ENCODE results near the gene ATRN. TPM values are rescaled to one million over a fixed set of nuclear protein-coding genes. Genes with fewer than 3 reads are reported as not detected.

Gene ATRN
- total RNA-seq, 4 donors from 2014 or later, result 24.0 to 31.5 (median 26.4) TPM

DNA sequence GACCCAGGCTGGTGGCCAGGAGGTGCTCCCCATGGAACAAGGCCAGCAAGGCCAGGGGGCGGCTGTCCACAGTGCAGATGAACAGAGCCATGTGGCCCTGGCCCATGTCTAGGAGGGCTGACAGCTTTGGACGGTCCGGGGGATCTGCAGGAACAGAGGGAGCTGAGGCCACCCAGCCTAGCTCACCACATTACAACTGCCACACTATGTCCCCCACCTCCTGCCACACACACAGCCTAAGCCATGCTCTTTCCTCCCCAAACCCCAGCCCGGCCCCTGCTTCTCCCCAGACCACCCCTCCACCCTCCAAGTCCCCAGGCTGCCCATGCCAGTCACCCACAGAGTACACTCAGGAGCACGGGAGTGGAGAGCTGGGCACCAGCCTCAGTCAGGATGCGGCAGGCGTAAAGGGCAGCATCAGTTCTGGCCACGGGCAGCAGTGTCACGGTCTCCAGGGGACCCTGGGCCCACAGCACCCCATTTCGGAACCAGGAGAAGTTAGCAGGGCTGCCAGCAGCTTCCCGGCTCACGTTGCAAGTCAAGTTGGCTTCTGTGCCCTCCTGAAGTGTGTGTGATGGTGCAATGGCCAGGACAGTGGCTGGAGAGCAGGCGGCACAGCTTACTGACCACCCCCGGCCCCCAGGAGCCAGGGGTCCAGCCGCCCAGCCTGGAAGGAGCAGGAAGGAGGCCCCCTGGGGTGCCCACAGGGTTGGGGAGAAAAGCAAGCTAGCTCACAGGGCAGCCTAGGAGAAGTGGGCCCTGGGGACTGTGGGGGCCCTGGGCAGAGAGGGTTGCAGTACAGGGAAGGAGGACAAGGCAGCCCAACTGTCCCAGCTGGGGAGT lies 226.1 kb downstream of the ATRN start:
- DNase-seq (ENCODE audit: low spot score in 2 of 2), result no peak
- no peak overlapping the region for H3K27ac ChIP-seq
- no peak overlapping the region for H3K4me3 ChIP-seq
- no peaks in the 10 kb centered on the region for H3K4me1 ChIP-seq
- H3K36me3 ChIP-seq, result no peaks in the 10 kb centered on the region
- H3K9me3 ChIP-seq, result peaks cover 0 to 8% (median 0%) of the 10 kb centered on the region in 4 donors
- 86 to 92% methylated on average over 14 to 15 of the region's 15 CpGs for WGBS, 2 donors
- H3K27me3 ChIP-seq, result no peaks in the 10 kb centered on the region
- TF ChIP-seq POLR2A (IDR thresholded peaks at IDR 0.05) (no peak), EP300 (IDR thresholded peaks at IDR 0.05) (no peak)
- TF ChIP-seq, protein P1, sequence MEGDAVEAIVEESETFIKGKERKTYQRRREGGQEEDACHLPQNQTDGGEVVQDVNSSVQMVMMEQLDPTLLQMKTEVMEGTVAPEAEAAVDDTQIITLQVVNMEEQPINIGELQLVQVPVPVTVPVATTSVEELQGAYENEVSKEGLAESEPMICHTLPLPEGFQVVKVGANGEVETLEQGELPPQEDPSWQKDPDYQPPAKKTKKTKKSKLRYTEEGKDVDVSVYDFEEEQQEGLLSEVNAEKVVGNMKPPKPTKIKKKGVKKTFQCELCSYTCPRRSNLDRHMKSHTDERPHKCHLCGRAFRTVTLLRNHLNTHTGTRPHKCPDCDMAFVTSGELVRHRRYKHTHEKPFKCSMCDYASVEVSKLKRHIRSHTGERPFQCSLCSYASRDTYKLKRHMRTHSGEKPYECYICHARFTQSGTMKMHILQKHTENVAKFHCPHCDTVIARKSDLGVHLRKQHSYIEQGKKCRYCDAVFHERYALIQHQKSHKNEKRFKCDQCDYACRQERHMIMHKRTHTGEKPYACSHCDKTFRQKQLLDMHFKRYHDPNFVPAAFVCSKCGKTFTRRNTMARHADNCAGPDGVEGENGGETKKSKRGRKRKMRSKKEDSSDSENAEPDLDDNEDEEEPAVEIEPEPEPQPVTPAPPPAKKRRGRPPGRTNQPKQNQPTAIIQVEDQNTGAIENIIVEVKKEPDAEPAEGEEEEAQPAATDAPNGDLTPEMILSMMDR (IDR thresholded peaks at IDR 0.05), result no peak

DNA sequence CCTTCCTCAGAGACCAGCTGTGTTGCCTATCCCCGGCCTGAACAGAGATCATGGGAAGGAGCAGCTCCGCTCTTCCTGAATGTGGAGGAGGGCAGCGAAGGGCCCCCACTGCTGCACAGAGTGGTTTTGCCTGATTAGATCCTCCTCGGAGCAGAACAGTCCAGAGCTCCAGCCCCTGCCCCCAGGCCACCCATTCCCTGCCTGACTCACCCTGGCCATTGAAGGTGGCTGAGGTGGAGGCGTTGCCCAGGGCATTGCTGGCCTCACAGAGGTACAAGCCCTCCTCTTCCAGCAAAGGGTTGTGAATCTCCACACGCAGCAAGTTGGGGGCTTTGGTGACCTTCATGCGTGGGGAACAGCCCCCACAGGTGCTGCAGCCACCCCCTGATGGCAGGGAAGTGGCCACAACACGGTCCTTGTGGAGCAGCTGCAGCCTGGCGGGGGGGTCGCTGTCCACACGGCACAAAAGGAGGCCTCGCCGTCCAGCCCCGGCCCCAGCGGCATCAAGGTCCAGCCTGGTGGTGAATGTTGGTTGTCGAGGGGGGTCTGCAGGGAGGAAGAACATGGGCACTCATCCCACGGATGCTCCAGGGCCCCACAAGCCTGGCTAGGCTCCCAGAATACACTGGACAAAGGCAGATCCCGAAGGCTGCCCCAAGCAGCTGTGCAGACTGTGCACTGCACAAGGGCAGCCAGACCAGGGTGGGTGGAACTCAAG lies 226.9 kb downstream of the ATRN start:
- 75 to 76% methylated on average over 15 of the region's 18 CpGs for WGBS, 2 donors
- H3K27ac ChIP-seq, result no peak overlapping the region
- H3K4me1 ChIP-seq, result no peaks in the 10 kb centered on the region
- peaks cover 0 to 8% (median 0%) of the 10 kb centered on the region in 4 donors for H3K9me3 ChIP-seq
- TF ChIP-seq POLR2A (IDR thresholded peaks at IDR 0.05) (no peak), EP300 (IDR thresholded peaks at IDR 0.05) (no peak)
- TF ChIP-seq, protein P1 (IDR thresholded peaks at IDR 0.05), result no peak
- H3K4me3 ChIP-seq, result no peak overlapping the region
- no peaks in the 10 kb centered on the region for H3K36me3 ChIP-seq
- no peaks in the 10 kb centered on the region for H3K27me3 ChIP-seq
- no peak for DNase-seq (ENCODE audit: low spot score in 2 of 2)

DNA sequence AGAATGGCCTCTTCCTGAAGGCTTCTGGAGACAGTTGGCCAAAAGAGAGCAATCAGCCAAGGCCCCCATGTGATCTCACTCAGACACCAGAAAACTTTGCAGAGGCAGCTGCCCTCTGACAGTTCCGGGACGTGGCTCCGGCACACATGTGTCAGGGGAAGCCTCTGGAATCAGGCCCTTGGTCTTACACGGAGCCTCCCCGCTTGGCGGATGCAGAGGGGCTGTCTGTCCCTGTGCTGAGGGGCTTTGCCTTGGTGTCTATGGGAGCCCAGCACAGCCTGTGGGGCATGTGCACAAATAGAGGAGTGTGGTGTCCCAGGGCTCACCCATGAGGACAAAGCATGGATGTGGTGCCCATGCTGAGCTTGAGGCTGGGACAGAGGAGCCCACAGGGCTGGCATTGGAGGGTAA lies 227.8 kb downstream of the ATRN start:
- WGBS, 2 donors, result 57 to 62% methylated on average over 3 to 6 of the region's 6 CpGs

DNA sequence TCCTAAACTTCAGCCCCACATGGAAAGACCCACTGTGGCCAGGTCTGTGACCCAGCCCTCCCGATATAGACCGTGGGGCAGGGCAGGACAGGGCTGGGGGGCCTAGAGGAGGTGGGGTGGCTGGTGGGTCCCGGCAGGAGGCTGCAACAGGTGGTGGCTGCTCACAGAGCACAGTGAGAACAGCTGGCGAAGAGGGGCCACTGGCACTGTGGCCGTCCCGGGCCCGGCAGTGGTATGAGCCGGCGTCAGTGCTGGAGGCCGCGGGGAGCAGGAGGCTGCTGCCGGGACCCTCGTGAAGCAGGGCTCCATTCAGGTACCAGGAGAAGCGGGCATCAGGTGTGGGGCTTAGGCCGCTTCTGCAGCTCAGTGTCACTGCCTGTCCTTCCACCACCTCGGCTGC lies 228.2 kb downstream of the ATRN start:
- no peaks in the 10 kb centered on the region for H3K36me3 ChIP-seq
- no peaks in the 10 kb centered on the region for H3K4me1 ChIP-seq
- no peak overlapping the region for H3K27ac ChIP-seq
- H3K9me3 ChIP-seq, result peaks cover 0 to 8% (median 0%) of the 10 kb centered on the region in 4 donors
- WGBS, 2 donors, result 85 to 89% methylated on average over 11 to 16 of the region's 16 CpGs
- no peak overlapping the region for H3K4me3 ChIP-seq
- no peaks in the 10 kb centered on the region for H3K27me3 ChIP-seq
- TF ChIP-seq, protein P1 (IDR thresholded peaks at IDR 0.05), result no peak
- TF ChIP-seq POLR2A (IDR thresholded peaks at IDR 0.05), result no peak
- TF ChIP-seq EP300 (IDR thresholded peaks at IDR 0.05), result no peak
- no peak for DNase-seq (ENCODE audit: low spot score in 2 of 2)

More for the DNA sequence above, 227.8 kb downstream of the ATRN start:
- no peaks in the 10 kb centered on the region for H3K27me3 ChIP-seq
- H3K9me3 ChIP-seq, result peaks cover 0 to 8% (median 0%) of the 10 kb centered on the region in 4 donors
- no peaks in the 10 kb centered on the region for H3K36me3 ChIP-seq
- DNase-seq (ENCODE audit: low spot score in 2 of 2), result no peak
- no peak overlapping the region for H3K27ac ChIP-seq
- no peaks in the 10 kb centered on the region for H3K4me1 ChIP-seq
- H3K4me3 ChIP-seq, result no peak overlapping the region
- TF ChIP-seq, protein P1 (IDR thresholded peaks at IDR 0.05), result no peak
- no peak for TF ChIP-seq EP300 (IDR thresholded peaks at IDR 0.05)
- no peak for TF ChIP-seq POLR2A (IDR thresholded peaks at IDR 0.05)

Small RNA genes lying within 50 kb of the gene (small RNA-seq; reads per million reads assigned to genes)
- gene AL353193.1, result not detected

Other genes starting within 250 kb of the ATRN start
- under 1 TPM in 2 of 4 donors, not detected in 2; 0.21 to 0.78 TPM for gene SLC4A11, start 231.8 kb upstream of the ATRN start, total RNA-seq
- 10 to 100 TPM; 28.8 to 35.3 (median 32.0) TPM for gene DNAAF9, start 63.3 kb upstream of the ATRN start, total RNA-seq
- not detected for gene GFRA4, start 192.4 kb downstream of the ATRN start, total RNA-seq
- 100 to 1,000 TPM; 162 to 385 (median 274) TPM for gene ADAM33, start 211.0 kb downstream of the ATRN start, total RNA-seq
- 10 to 100 TPM in 3 of 4 donors, 1 to 10 TPM in 1; 5.2 to 33.9 (median 13.1) TPM for gene SIGLEC1, start 241.6 kb downstream of the ATRN start, total RNA-seq

Data from tibial nerve (tissue), 4 donors.